Activated naive CD8-positive, alpha-beta T cell (primary cell): ENCODE data around the gene AQP12A.
"Not testable (repeated sequence)": the region's sequence is repeated elsewhere in the genome, so short reads cannot be mapped to it uniquely, and the experiment has no call there.

ENCODE experiments used
- H3K27ac Mint-ChIP-seq: one replicate; pipeline ENCODE4 v1.8.0; 2021; ENCODE audit warnings: mixed read lengths
- H3K27me3 Mint-ChIP-seq: one replicate; pipeline ENCODE4 v1.8.0; 2021; ENCODE audit warnings: mixed read lengths
- H3K36me3 Mint-ChIP-seq: one replicate; pipeline ENCODE4 v1.8.0; 2021; ENCODE audit warnings: mixed read lengths
- H3K4me1 Mint-ChIP-seq: one replicate; pipeline ENCODE4 v1.8.0; 2021; ENCODE audit warnings: low read depth, mixed read lengths
- H3K4me3 Mint-ChIP-seq: one replicate; pipeline ENCODE4 v1.8.0; 2021; ENCODE audit warnings: mild to moderate bottlenecking, mixed read lengths
- H3K9me3 Mint-ChIP-seq: one replicate; pipeline ENCODE4 v1.8.0; 2021; ENCODE audit warnings: low read depth, mixed read lengths

AQP12A gene

GRCh38 chr2:240648650-240649275 lies 42.9 kb upstream of the AQP12A start:
- Mint-ChIP-seq H3K27me3 (peaks cover 3% of the 10 kb centered on the region), H3K4me3 (no peak overlapping the region), H3K4me1 (peaks cover 8% of the 10 kb centered on the region), H3K27ac (no peak overlapping the region), H3K9me3 (no peaks in the 10 kb centered on the region), H3K36me3 (peaks cover 2% of the 10 kb centered on the region)

- Mint-ChIP-seq H3K4me1 (peaks cover 8% of the 10 kb centered on the region), H3K27ac (no peak overlapping the region), H3K36me3 (peaks cover 2% of the 10 kb centered on the region), H3K4me3 (no peak overlapping the region), H3K9me3 (no peaks in the 10 kb centered on the region), H3K27me3 (peaks cover 3% of the 10 kb centered on the region)
Measured at GRCh38 chr2:240649331-240649730, 42.3 kb upstream of the AQP12A start.

- H3K27ac Mint-ChIP-seq, result no peak overlapping the region
- peaks cover 2% of the 10 kb centered on the region for H3K36me3 Mint-ChIP-seq
- peaks cover 10% of the 10 kb centered on the region for H3K4me1 Mint-ChIP-seq
- no peak overlapping the region for H3K4me3 Mint-ChIP-seq
- H3K27me3 Mint-ChIP-seq, result peaks cover 5% of the 10 kb centered on the region
- H3K9me3 Mint-ChIP-seq, result no peaks in the 10 kb centered on the region
Measured at GRCh38 chr2:240650254-240650965, 41.3 kb upstream of the AQP12A start.

GRCh38 chr2:240651185-240651584 lies 40.5 kb upstream of the AQP12A start:
- Mint-ChIP-seq H3K27me3 (peaks cover 5% of the 10 kb centered on the region), H3K36me3 (peaks cover 2% of the 10 kb centered on the region), H3K4me3 (no peak overlapping the region), H3K4me1 (peaks cover 6% of the 10 kb centered on the region), H3K27ac (no peak overlapping the region), H3K9me3 (no peaks in the 10 kb centered on the region)

- Mint-ChIP-seq H3K27me3 (peaks cover 2% of the 10 kb centered on the region), H3K27ac (no peak overlapping the region), H3K9me3 (no peaks in the 10 kb centered on the region), H3K36me3 (peaks cover 2% of the 10 kb centered on the region), H3K4me3 (no peak overlapping the region), H3K4me1 (peaks cover 5% of the 10 kb centered on the region)
Measured at GRCh38 chr2:240655931-240656886, 35.5 kb upstream of the AQP12A start.

- H3K4me1 Mint-ChIP-seq, H3K27me3 Mint-ChIP-seq, H3K27ac Mint-ChIP-seq, H3K36me3 Mint-ChIP-seq, H3K4me3 Mint-ChIP-seq, H3K9me3 Mint-ChIP-seq: not testable (repeated sequence)
Measured at GRCh38 chr2:240659883-240660282, 31.8 kb upstream of the AQP12A start.

- Mint-ChIP-seq H3K27ac (no peak overlapping the region), H3K4me1 (no peaks in the 10 kb centered on the region), H3K4me3 (no peak overlapping the region), H3K9me3 (peaks cover 10% of the 10 kb centered on the region), H3K27me3 (no peaks in the 10 kb centered on the region), H3K36me3 (peaks cover 6% of the 10 kb centered on the region)
Measured at GRCh38 chr2:240662681-240663080, 29.0 kb upstream of the AQP12A start.

- H3K4me3 Mint-ChIP-seq, result no peak overlapping the region
- no peaks in the 10 kb centered on the region for H3K4me1 Mint-ChIP-seq
- peaks cover 6% of the 10 kb centered on the region for H3K36me3 Mint-ChIP-seq
- H3K9me3 Mint-ChIP-seq, result peaks cover 10% of the 10 kb centered on the region
- no peaks in the 10 kb centered on the region for H3K27me3 Mint-ChIP-seq
- no peak overlapping the region for H3K27ac Mint-ChIP-seq
Measured at GRCh38 chr2:240663546-240664190, 28.0 kb upstream of the AQP12A start.

GRCh38 chr2:240664622-240665021 lies 27.0 kb upstream of the AQP12A start:
- H3K4me1 Mint-ChIP-seq, result no peaks in the 10 kb centered on the region
- peaks cover 10% of the 10 kb centered on the region for H3K9me3 Mint-ChIP-seq
- H3K4me3 Mint-ChIP-seq, result no peak overlapping the region
- H3K36me3 Mint-ChIP-seq, result peaks cover 6% of the 10 kb centered on the region
- H3K27me3 Mint-ChIP-seq, result peaks cover 1% of the 10 kb centered on the region
- H3K27ac Mint-ChIP-seq, result no peak overlapping the region

- no peaks in the 10 kb centered on the region for H3K4me1 Mint-ChIP-seq
- H3K27ac Mint-ChIP-seq, result no peak overlapping the region
- H3K9me3 Mint-ChIP-seq, result peaks cover under 1% of the 10 kb centered on the region
- H3K27me3 Mint-ChIP-seq, result peaks cover 3% of the 10 kb centered on the region
- no peaks in the 10 kb centered on the region for H3K36me3 Mint-ChIP-seq
- H3K4me3 Mint-ChIP-seq, result no peak overlapping the region
Measured at GRCh38 chr2:240670402-240670801, 21.3 kb upstream of the AQP12A start.

- peaks cover 3% of the 10 kb centered on the region for H3K27me3 Mint-ChIP-seq
- H3K4me1 Mint-ChIP-seq, result no peaks in the 10 kb centered on the region
Measured at GRCh38 chr2:240670950-240671349, 20.7 kb upstream of the AQP12A start.

GRCh38 chr2:240672076-240672700 lies 19.5 kb upstream of the AQP12A start:
- Mint-ChIP-seq H3K36me3 (no peaks in the 10 kb centered on the region), H3K4me3 (no peak overlapping the region), H3K4me1 (no peaks in the 10 kb centered on the region), H3K27me3 (peaks cover 3% of the 10 kb centered on the region), H3K9me3 (no peaks in the 10 kb centered on the region), H3K27ac (no peak overlapping the region)

More at GRCh38 chr2:240670950-240671349, 20.7 kb upstream of the AQP12A start:
- Mint-ChIP-seq H3K27ac (no peak overlapping the region), H3K9me3 (no peaks in the 10 kb centered on the region), H3K36me3 (no peaks in the 10 kb centered on the region), H3K4me3 (no peak overlapping the region)

GRCh38 chr2:240672701-240673190 lies 18.9 kb upstream of the AQP12A start:
- Mint-ChIP-seq H3K27ac (no peak overlapping the region), H3K36me3 (no peaks in the 10 kb centered on the region), H3K4me1 (no peaks in the 10 kb centered on the region), H3K27me3 (peaks cover 3% of the 10 kb centered on the region), H3K9me3 (no peaks in the 10 kb centered on the region), H3K4me3 (no peak overlapping the region)

- H3K36me3 Mint-ChIP-seq, H3K9me3 Mint-ChIP-seq, H3K4me1 Mint-ChIP-seq, H3K27ac Mint-ChIP-seq, H3K27me3 Mint-ChIP-seq, H3K4me3 Mint-ChIP-seq: not testable (repeated sequence)
Measured at GRCh38 chr2:240674461-240675184, 17.0 kb upstream of the AQP12A start.
